ENCODE measurements around the gene ARHGAP44. TPM values are rescaled to one million over a fixed set of nuclear protein-coding genes. Genes with fewer than 3 reads are reported as not detected.

Gene ARHGAP44
- total and polyA plus RNA-seq, 2 of the 8 experiments (the other 6 are each of a cell fraction or from before 2014, with no cell fraction given), result 6.2 to 22.2 TPM

GRCh38 chr17:13004336-13004735, 215.0 kb downstream of the ARHGAP44 start (continued):
- TF ChIP-seq CTCF (IDR thresholded peaks at IDR 0.05; ENCODE audit: control extremely low read depth in 1 of 3, insufficient read depth in 1 of 3, low read depth in 1 of 3, low read length in 3 of 3), result no peak
- TF ChIP-seq ATF3 (IDR thresholded peaks at IDR 0.05; ENCODE audit: insufficient read depth, low read depth, low read length), result no peak
- no peak for TF ChIP-seq TBP (IDR thresholded peaks at IDR 0.05; ENCODE audit: low read depth, low read length)
- no peak for TF ChIP-seq CHD2 (IDR thresholded peaks at IDR 0.05; ENCODE audit: low read length)
- TF ChIP-seq MAFK (IDR thresholded peaks at IDR 0.05; ENCODE audit: low read depth, low read length), result no peak
- no peak for TF ChIP-seq CREB1 (IDR thresholded peaks at IDR 0.05)
- TF ChIP-seq ZNF274 (IDR thresholded peaks at IDR 0.05; ENCODE audit: borderline replicate concordance, extremely low read depth, low read length), result no peak
- TF ChIP-seq ASH2L (IDR thresholded peaks at IDR 0.05; ENCODE audit: low read length), result no peak
- no peak for TF ChIP-seq CBX5 (IDR thresholded peaks at IDR 0.05; ENCODE audit: low read depth, low read length)

Data from H1 (cell line).